NCI-H2227 (cell line): ENCODE measurements around the gene SPRY2.
"Not testable (repeated sequence)": the region's sequence is repeated elsewhere in the genome, so short reads cannot be mapped to it uniquely, and the experiment has no call there.

ENCODE experiments used
- DNase-seq: peaks from one replicate; lab custom pipeline; 2025; ENCODE audit not compliant: unreplicated experiment; lab: John Stamatoyannopoulos, UW

The SPRY2 gene

GRCh38 chr13:80355496-80356094 is 14.7 kb upstream of the SPRY2 start:
- not testable (repeated sequence) for DNase-seq

- DNase-seq: no peak
Observed at GRCh38 chr13:80348750-80349149, 7.8 kb upstream of the SPRY2 start.

- DNase-seq: no peak
Observed at GRCh38 chr13:80348314-80348713, 7.4 kb upstream of the SPRY2 start.

- no peak for DNase-seq
Observed at GRCh38 chr13:80345771-80346510, 5.0 kb upstream of the SPRY2 start.

- DNase-seq: not testable (repeated sequence)
Observed at GRCh38 chr13:80344032-80344431, 3.1 kb upstream of the SPRY2 start.

- DNase-seq: peak; percentile 79
Observed at GRCh38 chr13:80342471-80343371, 1.8 kb upstream of the SPRY2 start.

GRCh38 chr13:80341756-80342370 is 937 bp upstream of the SPRY2 start:
- peak; percentile 16 for DNase-seq

GRCh38 chr13:80340651-80341100 is 250 bp downstream of the SPRY2 start:
- peak; percentile 62 for DNase-seq

GRCh38 chr13:80339912-80340650 is 845 bp downstream of the SPRY2 start:
- DNase-seq: peak; percentile 47

GRCh38 chr13:80339563-80339911 is 1.4 kb downstream of the SPRY2 start:
- DNase-seq: no peak

GRCh38 chr13:80338781-80339562 is 2.0 kb downstream of the SPRY2 start:
- DNase-seq: peak; percentile 30

- no peak for DNase-seq
Observed at GRCh38 chr13:80337288-80338081, 3.4 kb downstream of the SPRY2 start.

- DNase-seq: no peak
Observed at GRCh38 chr13:80336776-80337287, 4.1 kb downstream of the SPRY2 start.

GRCh38 chr13:80336370-80336769 is 4.6 kb downstream of the SPRY2 start:
- no peak for DNase-seq

- DNase-seq: no peak
Observed at GRCh38 chr13:80334597-80335260, 6.2 kb downstream of the SPRY2 start.

- no peak for DNase-seq
Observed at GRCh38 chr13:80331984-80332383, 8.9 kb downstream of the SPRY2 start.

GRCh38 chr13:80329250-80329649 is 11.7 kb downstream of the SPRY2 start:
- DNase-seq: no peak

GRCh38 chr13:80319004-80319403 is 21.9 kb downstream of the SPRY2 start:
- no peak for DNase-seq
